HEK293 (cell line): Measurements from ENCODE around the gene GRAMD4.

Experiments used
- AEBP2 ChIP-seq: fragments of 450-650 bp; formaldehyde crosslinking; IDR thresholded peaks from 2 replicates; pipeline ENCODE4 v1.5.1; 2016; ENCODE audit warnings: missing biosample characterization, missing genetic modification characterization, borderline replicate concordance
- FEZF1 ChIP-seq: fragments of 450-650 bp; formaldehyde crosslinking; IDR thresholded peaks from 2 replicates; pipeline ENCODE4 v1.5.1; 2016; ENCODE audit warnings: missing biosample characterization, missing genetic modification characterization
- GLIS1 ChIP-seq: fragments of 450-650 bp; formaldehyde crosslinking; IDR thresholded peaks from 2 replicates; pipeline ENCODE4 v1.5.1; 2016; ENCODE audit warnings: missing biosample characterization, missing genetic modification characterization
- IKZF3 ChIP-seq: fragments of 450-650 bp; IDR thresholded peaks from 2 replicates; pipeline ENCODE4 v1.5.0; 2018; ENCODE audit warnings: missing biosample characterization, mild to moderate bottlenecking, missing genetic modification characterization, moderate library complexity
- MZF1 ChIP-seq: fragments of 450-650 bp; formaldehyde crosslinking; IDR thresholded peaks from 2 replicates; pipeline ENCODE4 v1.5.1; 2017; ENCODE audit warnings: missing biosample characterization, missing genetic modification characterization, borderline replicate concordance
- PRDM1 ChIP-seq: fragments of 450-650 bp; formaldehyde crosslinking; IDR thresholded peaks from 2 replicates; pipeline ENCODE4; 2016; ENCODE audit warnings: missing biosample characterization, missing genetic modification characterization
- SCRT1 ChIP-seq: fragments of 450-650 bp; formaldehyde crosslinking; IDR thresholded peaks from 2 replicates; pipeline ENCODE4 v1.5.1; 2016; ENCODE audit warnings: missing biosample characterization, missing genetic modification characterization, borderline replicate concordance
- YY2 ChIP-seq: fragments of 450-650 bp; formaldehyde crosslinking; IDR thresholded peaks from 2 replicates; pipeline ENCODE4 v1.5.1; 2016; ENCODE audit warnings: missing biosample characterization, missing genetic modification characterization
- ZBTB17 ChIP-seq: fragments of 450-650 bp; formaldehyde crosslinking; IDR thresholded peaks from 2 replicates; pipeline ENCODE4 v1.5.1; 2016; ENCODE audit warnings: missing biosample characterization, missing genetic modification characterization
- ZBTB48 ChIP-seq: fragments of 450-650 bp; formaldehyde crosslinking; IDR thresholded peaks from 2 replicates; pipeline ENCODE4 v1.5.1; 2016; ENCODE audit warnings: missing biosample characterization, missing genetic modification characterization
- ZBTB8A ChIP-seq: fragments of 450-650 bp; formaldehyde crosslinking; IDR thresholded peaks from 2 replicates; pipeline ENCODE4 v1.5.1; 2016; ENCODE audit warnings: missing biosample characterization, missing genetic modification characterization
- ZIC2 ChIP-seq: fragments of 450-650 bp; formaldehyde crosslinking; IDR thresholded peaks from 2 replicates; pipeline ENCODE4 v1.5.1; 2016; ENCODE audit warnings: missing biosample characterization, missing genetic modification characterization
- ZNF155 ChIP-seq: fragments of 450-650 bp; formaldehyde crosslinking; IDR thresholded peaks from 2 replicates; pipeline ENCODE4 v1.5.1; 2016; ENCODE audit warnings: missing biosample characterization, missing genetic modification characterization
- ZNF18 ChIP-seq: fragments of 450-650 bp; formaldehyde crosslinking; IDR thresholded peaks from 2 replicates; pipeline ENCODE4 v1.5.1; 2016; ENCODE audit warnings: missing biosample characterization, missing genetic modification characterization
- ZNF184 ChIP-seq: fragments of 450-650 bp; IDR thresholded peaks from 2 replicates; pipeline ENCODE4 v1.5.1; 2018; ENCODE audit warnings: missing biosample characterization, mild to moderate bottlenecking, missing genetic modification characterization
- ZNF280D ChIP-seq: fragments of 450-650 bp; formaldehyde crosslinking; IDR thresholded peaks from 2 replicates; pipeline ENCODE4 v1.5.1; 2016; ENCODE audit warnings: missing biosample characterization, missing genetic modification characterization
- ZNF341 ChIP-seq: fragments of 450-650 bp; formaldehyde crosslinking; IDR thresholded peaks from 2 replicates; pipeline ENCODE4; 2016; ENCODE audit warnings: low read depth, missing biosample characterization, missing genetic modification characterization
- ZNF391 ChIP-seq: fragments of 450-650 bp; formaldehyde crosslinking; IDR thresholded peaks from 2 replicates; pipeline ENCODE4 v1.5.1; 2016; ENCODE audit warnings: low read depth, missing biosample characterization, missing genetic modification characterization, borderline replicate concordance
- ZNF416 ChIP-seq: fragments of 450-650 bp; formaldehyde crosslinking; IDR thresholded peaks from 2 replicates; pipeline ENCODE4 v1.5.1; 2016; ENCODE audit warnings: missing biosample characterization, missing genetic modification characterization
- ZNF610 ChIP-seq: fragments of 450-650 bp; formaldehyde crosslinking; IDR thresholded peaks from 2 replicates; pipeline ENCODE4 v1.5.1; 2016; ENCODE audit warnings: missing biosample characterization, missing genetic modification characterization, borderline replicate concordance
- ZNF623 ChIP-seq: fragments of 450-650 bp; formaldehyde crosslinking; IDR thresholded peaks from 2 replicates; pipeline ENCODE4 v1.5.1; 2016; ENCODE audit warnings: missing biosample characterization, missing genetic modification characterization
- ZNF658 ChIP-seq: fragments of 450-650 bp; formaldehyde crosslinking; IDR thresholded peaks from 2 replicates; pipeline ENCODE4; 2016; ENCODE audit warnings: missing biosample characterization, missing genetic modification characterization
- ZNF692 ChIP-seq: fragments of 450-650 bp; formaldehyde crosslinking; IDR thresholded peaks from 2 replicates; pipeline ENCODE4 v1.5.1; 2016; ENCODE audit warnings: missing biosample characterization, missing genetic modification characterization
- ZNF701 ChIP-seq: fragments of 450-650 bp; formaldehyde crosslinking; IDR thresholded peaks from 2 replicates; pipeline ENCODE4 v1.5.1; 2016; ENCODE audit warnings: missing biosample characterization, missing genetic modification characterization
- ZNF776 ChIP-seq: fragments of 450-650 bp; formaldehyde crosslinking; IDR thresholded peaks from 2 replicates; pipeline ENCODE4 v1.5.0; 2017; ENCODE audit warnings: missing biosample characterization, missing genetic modification characterization, borderline replicate concordance
- ZNF837 ChIP-seq: fragments of 450-650 bp; formaldehyde crosslinking; IDR thresholded peaks from 2 replicates; pipeline ENCODE4 v1.5.1; 2016; ENCODE audit warnings: missing biosample characterization, missing genetic modification characterization

The GRAMD4 gene

GRCh38 chr22:46578824-46579561 lies 41.2 kb upstream of the GRAMD4 start (continued):
- no peak for TF ChIP-seq YY2 (tag by site-specific recombination)
- TF ChIP-seq ZBTB48 (tag by site-specific recombination), result no peak
- TF ChIP-seq ZIC2 (tag by site-specific recombination), result peak; percentile 69
- TF ChIP-seq FEZF1, result no peak
- TF ChIP-seq ZNF776 (tag by site-specific recombination), result no peak
- no peak for TF ChIP-seq ZNF391 (tag by site-specific recombination)
- no peak for TF ChIP-seq ZNF701 (tag by site-specific recombination)
- no peak for TF ChIP-seq AEBP2 (tag by site-specific recombination)
- TF ChIP-seq ZNF184 (tag by site-specific recombination), result no peak
- TF ChIP-seq IKZF3 (tag by site-specific recombination), result 0 out of 2 replicates have a peak, but pooled peaks have one; percentile 14
- TF ChIP-seq ZNF658, result no peak
- TF ChIP-seq ZNF623 (tag by site-specific recombination), result no peak
- 0 out of 2 replicates have a peak, but pooled peaks have one; percentile 32 for TF ChIP-seq PRDM1 (tag by site-specific recombination)
- peak; percentile 64 for TF ChIP-seq ZNF341 (tag by site-specific recombination)
- no peak for TF ChIP-seq ZNF280D (tag by site-specific recombination)
- TF ChIP-seq ZBTB17 (tag by site-specific recombination), result peak; percentile 58
- no peak for TF ChIP-seq MZF1 (tag by site-specific recombination)
- TF ChIP-seq SCRT1 (tag by site-specific recombination), result no peak
- peak; percentile 95 for TF ChIP-seq GLIS1 (tag by site-specific recombination)
- TF ChIP-seq ZNF416 (tag by site-specific recombination), result no peak
- TF ChIP-seq ZNF155 (tag by site-specific recombination), result no peak
- TF ChIP-seq ZNF837 (tag by site-specific recombination), result no peak
- 0 out of 2 replicates have a peak, but pooled peaks have one; percentile 15 for TF ChIP-seq ZNF692
- TF ChIP-seq ZNF610, result no peak
- TF ChIP-seq ZBTB8A (tag by site-specific recombination), result 0 out of 2 replicates have a peak, but pooled peaks have one; percentile 19
- no peak for TF ChIP-seq ZNF18 (tag by site-specific recombination)
- TF ChIP-seq, all 188 proteins: peak for 9
